Endothelial cell of umbilical vein (primary cell): ENCODE measurements around the gene NOD2.

Experiments used
- POLR2A ChIP-seq: IDR thresholded peaks from 2 replicates; pipeline ENCODE4 v1.6.1; 2012; ENCODE audit warnings: low read depth, mild to moderate bottlenecking, control low read depth, low read length
- POLR2AphosphoS5 ChIP-seq: IDR thresholded peaks from 2 replicates; pipeline ENCODE4 v1.6.1; 2012; ENCODE audit warnings: low read depth, mild to moderate bottlenecking, control low read depth, low read length, moderate library complexity; ENCODE audit not compliant: insufficient read depth
- TF ChIP-seq, protein P1 (sequence below): IDR thresholded peaks from 2 replicates; pipeline ENCODE4 v1.6.1; 2011; ENCODE audit not compliant: insufficient read depth, insufficient read length

DNA sequence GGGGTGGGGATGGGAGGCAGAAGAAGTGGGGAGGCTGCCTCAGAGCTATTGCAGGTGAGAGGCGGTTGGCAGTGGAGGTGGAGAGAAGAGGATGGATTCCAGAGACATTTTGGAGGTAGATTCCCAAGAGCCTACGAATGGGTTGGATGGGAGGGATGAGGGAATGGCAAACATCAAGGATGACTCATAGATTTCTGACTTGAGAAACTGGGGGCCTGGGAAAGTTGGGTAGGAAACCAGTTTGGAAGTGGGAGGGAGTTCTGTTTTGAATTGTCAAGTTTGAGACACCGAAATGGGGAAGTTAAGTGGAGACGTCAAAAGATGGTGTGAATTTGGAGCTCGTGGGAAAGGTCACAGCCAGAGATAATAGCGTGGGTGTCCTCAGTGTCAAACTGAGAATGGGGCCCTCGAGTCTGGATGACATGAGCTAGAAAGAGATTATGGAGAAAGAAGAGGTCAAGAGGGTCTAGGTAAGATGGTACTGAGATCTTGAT is 42.3 kb downstream of the NOD2 start:
- TF ChIP-seq, protein P1, sequence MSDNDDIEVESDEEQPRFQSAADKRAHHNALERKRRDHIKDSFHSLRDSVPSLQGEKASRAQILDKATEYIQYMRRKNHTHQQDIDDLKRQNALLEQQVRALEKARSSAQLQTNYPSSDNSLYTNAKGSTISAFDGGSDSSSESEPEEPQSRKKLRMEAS = no peak
- TF ChIP-seq POLR2A (no peak), POLR2AphosphoS5 (no peak)
